D721Med (cell line): ENCODE data around the gene STK32A.

Experiments used
- DNase-seq: peaks from one replicate; pipeline ENCODE4 v3.0.0; 2011; ENCODE audit warnings: low spot score; ENCODE audit not compliant: insufficient read length
- FAIRE-seq: peaks from 2 replicates; lab custom pipeline; 2011; peaks lifted over from hg19 to GRCh38; lab: Jason Lieb, UNC
- TF ChIP-seq, protein P1 (sequence below): IDR thresholded peaks from 2 replicates; pipeline ENCODE4 v1.5.1; 2012; ENCODE audit warnings: mild to moderate bottlenecking, control low read depth; ENCODE audit not compliant: insufficient read depth; ENCODE audit errors: missing control alignments

The STK32A gene

DNA sequence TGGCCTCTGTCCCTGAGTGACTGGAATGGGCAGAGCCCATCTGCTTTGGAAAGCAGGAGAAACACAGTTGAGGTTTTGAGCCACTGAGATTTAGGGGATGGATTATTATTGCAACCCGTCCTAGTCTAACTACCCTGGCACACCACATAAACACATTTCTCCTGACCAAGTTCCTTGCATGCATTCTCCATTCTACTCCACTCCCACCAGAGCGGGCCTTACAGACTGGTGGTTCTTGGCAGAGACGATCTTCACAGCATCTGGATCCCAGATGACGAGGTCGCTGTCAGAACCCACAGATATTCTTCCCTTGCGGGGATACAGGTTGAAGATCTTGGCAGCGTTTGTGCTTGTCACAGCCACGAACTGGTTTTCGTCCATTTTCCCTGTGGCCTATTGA lies 164.0 kb downstream of the STK32A start:
- no peak for DNase-seq
- FAIRE-seq = no peak
- TF ChIP-seq, protein P1, sequence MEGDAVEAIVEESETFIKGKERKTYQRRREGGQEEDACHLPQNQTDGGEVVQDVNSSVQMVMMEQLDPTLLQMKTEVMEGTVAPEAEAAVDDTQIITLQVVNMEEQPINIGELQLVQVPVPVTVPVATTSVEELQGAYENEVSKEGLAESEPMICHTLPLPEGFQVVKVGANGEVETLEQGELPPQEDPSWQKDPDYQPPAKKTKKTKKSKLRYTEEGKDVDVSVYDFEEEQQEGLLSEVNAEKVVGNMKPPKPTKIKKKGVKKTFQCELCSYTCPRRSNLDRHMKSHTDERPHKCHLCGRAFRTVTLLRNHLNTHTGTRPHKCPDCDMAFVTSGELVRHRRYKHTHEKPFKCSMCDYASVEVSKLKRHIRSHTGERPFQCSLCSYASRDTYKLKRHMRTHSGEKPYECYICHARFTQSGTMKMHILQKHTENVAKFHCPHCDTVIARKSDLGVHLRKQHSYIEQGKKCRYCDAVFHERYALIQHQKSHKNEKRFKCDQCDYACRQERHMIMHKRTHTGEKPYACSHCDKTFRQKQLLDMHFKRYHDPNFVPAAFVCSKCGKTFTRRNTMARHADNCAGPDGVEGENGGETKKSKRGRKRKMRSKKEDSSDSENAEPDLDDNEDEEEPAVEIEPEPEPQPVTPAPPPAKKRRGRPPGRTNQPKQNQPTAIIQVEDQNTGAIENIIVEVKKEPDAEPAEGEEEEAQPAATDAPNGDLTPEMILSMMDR = no peak

DNA sequence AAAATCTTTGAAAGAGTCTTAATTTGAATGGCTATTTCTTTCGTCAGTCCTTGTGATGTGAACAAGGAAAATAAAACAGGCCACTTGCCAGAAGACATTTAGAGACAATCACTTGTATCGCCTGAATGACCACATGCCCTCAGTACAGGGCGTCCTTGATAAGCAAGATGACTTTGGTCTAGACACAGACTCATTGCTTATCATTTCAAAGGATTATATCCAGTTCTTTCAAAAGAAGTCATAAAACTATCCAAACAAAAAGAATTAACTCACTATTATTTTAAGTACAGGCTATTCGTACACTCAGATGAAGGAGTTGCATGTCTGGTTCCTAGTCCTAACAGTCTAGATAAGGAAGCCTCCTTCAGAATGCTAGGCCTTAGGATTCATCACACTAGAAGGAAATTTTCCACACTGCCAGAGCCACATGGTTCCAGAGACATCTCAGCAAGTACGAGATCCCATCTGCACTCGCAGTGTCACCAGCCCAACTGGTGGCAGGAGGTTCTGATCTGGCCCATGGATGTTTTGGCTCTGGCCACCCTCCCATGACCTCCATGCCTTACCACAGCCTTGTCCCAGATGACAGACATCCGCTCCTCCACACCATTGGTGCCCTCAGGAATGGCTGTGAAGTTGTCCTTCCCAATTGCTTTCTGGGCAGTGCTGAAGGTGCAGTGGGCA lies 165.4 kb downstream of the STK32A start:
- TF ChIP-seq, protein P1 = no peak
- no peak for DNase-seq
- no peak for FAIRE-seq

DNA sequence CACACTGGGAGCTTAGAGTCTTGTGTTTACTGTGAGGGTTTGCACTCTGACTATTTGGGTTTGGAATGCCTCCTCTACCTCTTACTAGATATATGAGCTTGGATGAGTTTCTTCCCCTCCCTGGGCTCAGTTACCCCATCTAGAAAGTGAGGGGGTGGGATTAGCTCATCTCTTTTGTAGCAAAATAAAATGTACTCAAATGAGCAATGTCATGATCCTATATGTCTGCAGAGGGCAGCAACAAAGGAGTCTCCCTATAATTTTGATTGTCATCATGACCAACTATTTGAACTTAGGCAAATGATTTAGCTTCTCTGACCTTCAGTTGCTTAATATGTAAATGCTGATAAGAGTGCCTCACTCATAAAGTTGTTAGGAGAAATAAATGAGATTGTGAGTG lies 166.1 kb downstream of the STK32A start:
- no peak for DNase-seq
- TF ChIP-seq, protein P1 = no peak
- FAIRE-seq = no peak

DNA sequence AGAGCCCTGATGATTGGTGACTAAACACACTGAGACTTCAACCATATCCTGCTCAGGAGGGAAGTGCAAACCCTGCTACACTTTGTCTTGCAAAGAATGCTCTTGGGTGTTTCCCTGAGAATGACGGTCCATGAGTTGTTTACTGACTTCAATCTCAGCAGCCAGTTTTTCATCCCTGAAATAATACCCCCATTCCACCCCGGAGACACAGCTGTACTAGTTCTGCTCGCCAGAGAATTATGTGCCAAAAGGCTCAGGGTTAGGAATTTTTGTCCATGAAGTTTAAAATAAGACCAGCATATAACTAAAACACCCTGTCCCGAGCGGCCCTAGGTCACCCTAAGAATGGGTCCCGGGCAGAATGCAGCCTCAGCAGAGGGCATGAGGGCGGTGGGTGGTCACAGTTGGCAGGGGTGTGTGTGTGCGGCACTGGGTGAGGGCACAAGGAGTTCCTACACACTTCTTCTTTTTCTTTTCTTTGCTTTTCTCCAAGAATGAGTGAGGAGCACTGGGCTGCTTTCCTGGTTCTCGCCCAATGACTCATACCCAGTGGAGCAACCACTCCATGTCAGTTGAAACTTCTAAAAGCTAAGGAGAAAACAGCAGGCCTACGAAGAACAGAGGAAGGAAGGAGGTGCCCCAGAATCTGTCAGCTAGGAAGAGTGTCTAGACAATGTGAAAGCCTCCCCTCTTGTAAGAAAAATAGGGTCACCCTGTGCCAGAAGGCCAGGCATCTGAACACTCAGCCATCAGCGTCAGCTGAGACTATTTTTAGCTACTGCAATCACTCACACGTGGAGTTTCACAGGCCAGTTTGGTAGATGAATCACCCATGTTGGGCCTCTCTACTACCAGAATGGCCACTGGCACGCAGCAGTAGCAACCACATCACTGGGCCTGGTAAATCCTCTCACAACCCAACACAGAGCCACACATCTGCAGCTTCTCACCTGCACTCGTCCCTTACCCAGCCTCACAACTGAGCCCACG lies 169.1 kb downstream of the STK32A start:
- TF ChIP-seq, protein P1 = no peak
- FAIRE-seq = no peak
- DNase-seq = no peak

DNA sequence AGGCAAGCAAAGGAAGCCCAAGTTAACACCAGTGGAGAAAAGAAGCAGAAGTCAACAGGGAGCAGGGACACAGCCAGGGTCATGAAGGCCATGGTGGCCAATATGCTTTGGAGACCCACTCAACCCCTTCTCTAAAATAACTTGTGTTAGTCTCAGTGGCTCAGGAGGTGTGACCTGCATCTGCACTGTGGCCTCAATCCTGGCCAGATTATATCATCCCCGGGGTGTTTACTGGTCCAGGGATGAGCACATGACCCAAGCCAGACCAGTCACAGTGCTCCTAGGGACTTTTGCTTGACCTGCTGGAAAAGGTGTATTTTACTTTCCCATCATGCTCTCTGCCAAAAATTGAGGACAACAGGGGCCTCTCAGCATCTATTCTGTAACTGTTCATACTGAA lies 169.9 kb downstream of the STK32A start:
- TF ChIP-seq, protein P1 = no peak
- DNase-seq (no peak), FAIRE-seq (no peak)

DNA sequence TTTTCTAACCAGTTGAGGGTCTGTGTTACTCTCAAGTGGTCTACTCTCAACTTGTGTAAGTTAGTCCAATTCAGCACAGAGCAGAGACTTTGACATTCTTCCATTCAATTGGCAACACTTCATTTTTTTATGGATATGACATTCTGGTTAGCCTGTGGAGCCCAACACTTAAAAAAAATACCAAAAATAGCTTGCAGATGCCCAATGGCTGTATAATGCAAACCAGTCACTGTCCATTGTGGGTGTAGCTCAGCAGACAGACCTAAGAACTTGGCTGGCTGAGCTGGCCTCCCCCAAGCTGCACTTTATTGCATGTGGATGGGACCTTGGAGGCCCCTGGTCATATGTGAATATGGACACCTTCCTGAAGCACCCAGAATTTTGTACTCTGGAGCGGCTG lies 171.8 kb downstream of the STK32A start:
- FAIRE-seq (no peak), DNase-seq (no peak)
- TF ChIP-seq, protein P1 = no peak
